GM18508 (cell line): ENCODE data around the gene COA1.
"Not testable (repeated sequence)": the region's sequence is repeated elsewhere in the genome, so short reads cannot be mapped to it uniquely, and the experiment has no call there.

Experiments
- ATAC-seq: cut with Tn5 transposase; IDR thresholded peaks from one replicate; pipeline ENCODE4 v1.9.1; 2021; ENCODE audit warnings: moderate number of reproducible peaks; ENCODE audit not compliant: insufficient read depth, unreplicated experiment

The COA1 gene

DNA sequence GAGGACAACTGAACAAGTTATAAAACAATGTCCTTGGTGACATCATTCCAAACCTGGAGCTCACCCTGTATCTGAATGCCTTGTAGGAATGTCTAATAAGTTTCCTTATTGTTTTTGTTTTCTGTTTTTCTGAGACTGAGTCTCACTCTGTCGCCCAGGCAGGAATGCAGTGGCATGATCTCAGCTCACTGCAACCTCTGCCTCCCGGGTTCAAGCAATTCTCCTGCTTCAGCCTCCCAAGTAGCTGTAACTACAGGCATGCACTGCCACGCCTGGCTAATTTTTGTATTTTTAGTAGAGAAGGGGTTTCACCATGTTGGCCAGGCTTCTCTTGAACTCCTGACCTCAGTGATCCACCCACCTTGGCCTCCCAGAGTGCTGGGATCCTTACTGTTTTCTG is 2.2 kb upstream of the COA1 start:
- ATAC-seq = not testable (repeated sequence)

GRCh38 chr7:43729924-43730248 is 563 bp upstream of the COA1 start:
- no peak for ATAC-seq

DNA sequence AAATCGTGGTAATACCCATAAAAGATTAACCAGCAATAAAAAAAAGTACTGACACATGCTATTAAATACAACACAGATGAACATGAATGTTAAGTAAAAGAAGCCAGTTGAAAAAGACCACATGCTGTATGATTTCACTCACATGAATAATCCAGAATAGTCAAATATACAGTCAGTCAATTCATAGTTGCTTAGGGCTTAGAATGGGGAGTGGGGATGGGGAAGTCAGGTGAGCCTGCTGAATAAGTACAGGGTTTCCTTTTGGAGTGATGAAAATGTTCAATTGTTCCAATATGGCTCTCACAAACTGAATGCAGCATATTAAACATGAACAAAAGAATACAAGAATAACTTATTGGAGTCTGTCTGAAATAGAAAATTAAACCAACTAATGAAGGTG is 1.8 kb downstream of the COA1 start:
- no peak for ATAC-seq

DNA sequence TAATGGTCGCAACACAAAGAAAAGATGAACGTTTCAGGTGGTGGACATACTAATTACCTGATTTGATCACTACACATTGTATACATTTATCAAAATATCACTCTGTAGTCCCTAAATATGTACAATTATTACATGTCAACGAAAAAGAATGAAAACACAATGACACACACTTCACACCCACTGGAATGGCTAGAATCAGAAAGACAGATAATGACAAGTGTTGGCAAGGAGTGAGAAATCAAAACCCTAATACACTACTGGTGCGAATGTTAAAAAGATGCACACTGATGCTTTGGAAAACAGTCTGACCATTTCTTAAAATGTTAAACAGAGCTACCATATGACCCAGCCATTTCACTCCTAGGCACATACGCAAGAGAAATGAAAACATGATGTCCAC is 2.3 kb downstream of the COA1 start:
- no peak for ATAC-seq

DNA sequence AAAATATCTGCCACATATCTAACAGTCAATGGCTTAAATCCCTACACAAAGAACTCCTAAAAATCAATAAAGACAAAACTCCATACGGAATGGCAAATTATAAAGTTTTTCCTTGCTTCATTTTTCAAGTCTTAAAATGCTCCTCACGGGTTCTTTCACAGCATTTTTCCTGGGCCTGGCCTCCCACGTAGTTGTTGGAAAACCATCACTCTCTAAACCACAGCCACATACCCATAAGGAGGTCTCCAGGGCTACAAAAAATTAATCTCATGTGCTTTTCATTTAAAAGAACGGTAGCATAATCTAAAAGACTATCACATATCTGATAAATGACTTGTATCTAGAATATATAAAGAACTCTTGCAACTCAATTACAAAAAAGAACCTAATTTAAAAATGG is 2.9 kb downstream of the COA1 start:
- ATAC-seq = no peak

DNA sequence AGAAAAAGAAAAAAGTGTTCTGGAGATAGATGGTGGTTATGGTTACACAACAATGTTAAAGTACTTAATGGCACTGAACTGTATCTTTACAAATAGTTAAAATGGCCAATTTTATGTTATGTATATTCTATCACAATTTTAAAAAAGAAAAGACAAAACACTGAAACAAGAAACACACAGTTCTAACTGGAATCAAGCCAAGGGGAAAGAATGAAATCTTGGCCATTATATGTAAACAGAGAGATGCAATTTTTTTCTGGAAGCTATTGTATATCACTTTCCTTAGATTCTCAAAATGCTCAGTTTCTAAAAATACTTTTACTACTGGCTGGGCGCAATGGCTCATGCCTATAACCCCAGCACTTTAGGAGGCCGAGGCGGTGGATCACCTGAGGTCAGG is 4.1 kb downstream of the COA1 start:
- ATAC-seq = no peak

DNA sequence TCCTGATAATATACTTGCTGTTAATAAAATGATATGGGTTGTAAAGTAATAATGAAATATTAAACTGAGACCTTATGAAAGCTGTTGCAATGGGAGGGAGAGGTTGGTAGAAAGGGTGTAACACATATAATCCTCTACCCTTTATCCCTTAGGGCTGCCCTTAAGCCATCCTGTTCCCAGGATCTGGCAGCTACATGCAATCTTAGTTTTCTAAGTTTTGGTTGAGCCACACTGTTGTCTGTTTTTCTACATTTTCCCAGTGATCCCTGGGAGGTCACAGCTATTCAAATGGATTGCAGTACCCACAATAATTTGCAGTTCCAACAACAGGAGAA is 6.3 kb downstream of the COA1 start:
- ATAC-seq = no peak

DNA sequence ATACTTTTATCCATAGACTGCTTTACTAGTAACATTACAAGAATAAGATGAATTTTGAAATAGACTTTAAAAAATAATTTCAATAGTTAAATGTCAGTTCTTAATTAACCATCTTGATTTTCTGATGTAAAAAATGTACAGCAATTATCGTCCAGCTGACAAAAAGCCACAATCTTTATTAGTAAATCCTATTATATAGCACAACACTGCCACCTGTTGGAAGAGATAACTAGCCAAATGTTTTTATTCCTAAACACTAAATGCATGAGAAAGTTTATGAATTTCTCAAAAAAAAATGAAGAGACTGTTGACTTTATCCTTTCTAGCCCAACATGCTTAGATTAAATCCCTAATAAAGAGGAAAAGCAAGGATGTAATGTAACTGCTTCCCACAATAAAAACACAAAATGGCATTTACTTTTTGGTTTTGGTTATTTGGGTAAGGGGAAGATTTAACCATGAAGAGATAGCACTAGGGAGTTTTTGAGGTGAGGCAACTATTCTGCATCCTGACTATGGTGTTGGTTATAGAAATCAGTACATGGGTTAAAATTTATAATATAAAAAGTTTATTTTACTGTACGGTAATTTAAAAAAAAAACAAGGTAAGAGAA is 8.0 kb downstream of the COA1 start:
- ATAC-seq = no peak

DNA sequence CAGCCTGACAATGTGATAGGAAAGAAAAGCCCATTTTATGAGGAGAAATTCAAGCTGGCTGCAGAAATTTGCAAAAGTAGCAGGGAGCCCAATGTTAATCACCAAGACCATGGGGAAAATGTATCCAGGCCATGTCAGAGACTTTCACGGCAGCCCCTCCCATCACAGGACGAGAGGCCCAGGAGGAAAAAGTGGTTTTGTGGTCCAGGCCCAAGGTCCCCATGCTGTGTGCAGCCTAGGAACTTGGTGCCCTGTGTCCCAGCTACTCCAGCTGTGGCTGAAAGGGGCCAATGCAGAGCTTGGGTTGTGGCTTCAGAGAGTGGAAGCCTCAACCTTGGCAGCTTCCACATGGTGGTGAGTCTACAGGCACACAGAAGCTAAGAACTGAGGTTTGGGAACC is 12.7 kb downstream of the COA1 start:
- ATAC-seq = no peak

DNA sequence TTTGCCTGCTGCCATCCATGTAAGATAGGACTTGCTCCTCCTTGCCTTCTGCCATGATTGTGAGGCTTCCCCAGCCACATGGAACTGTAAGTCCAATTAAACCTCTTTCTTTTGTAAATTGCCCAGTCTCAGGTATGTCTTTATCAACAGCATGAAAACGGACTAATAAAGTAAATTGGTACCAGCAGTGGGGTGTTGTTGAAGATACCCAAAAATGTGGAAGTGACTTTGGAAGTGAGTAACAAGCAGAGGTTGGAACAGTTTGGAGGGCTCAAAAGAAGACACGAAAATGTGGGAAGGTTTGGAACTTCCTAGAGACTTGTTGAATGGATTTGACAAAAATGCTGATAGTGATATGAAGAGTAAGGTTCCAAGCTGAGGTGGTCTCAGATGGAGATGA is 13.4 kb downstream of the COA1 start:
- not testable (repeated sequence) for ATAC-seq

GRCh38 chr7:43711503-43711902 is 17.8 kb downstream of the COA1 start:
- no peak for ATAC-seq

- not testable (repeated sequence) for ATAC-seq
These were observed 21.3 kb downstream of the COA1 start for GRCh38 chr7:43708055-43708454.

DNA sequence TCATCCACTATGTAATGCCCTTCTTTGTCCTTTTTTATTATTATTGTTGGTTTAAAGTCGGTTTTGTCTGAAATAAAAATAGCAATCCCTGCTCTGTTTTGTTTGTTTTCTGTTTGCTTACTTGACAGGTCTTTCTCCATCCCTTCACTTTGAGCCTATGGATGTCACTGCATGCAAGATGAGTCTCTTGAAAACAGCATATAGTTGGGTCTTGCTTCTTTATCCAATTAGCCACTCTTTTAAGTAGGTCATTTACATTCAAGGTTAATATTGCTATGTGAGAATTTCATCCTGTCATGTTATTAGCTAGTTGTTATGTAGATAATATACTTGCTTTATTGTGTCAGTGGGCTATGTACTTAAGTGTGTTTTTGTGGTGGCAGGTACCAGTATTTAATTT is 25.8 kb downstream of the COA1 start:
- no peak for ATAC-seq

DNA sequence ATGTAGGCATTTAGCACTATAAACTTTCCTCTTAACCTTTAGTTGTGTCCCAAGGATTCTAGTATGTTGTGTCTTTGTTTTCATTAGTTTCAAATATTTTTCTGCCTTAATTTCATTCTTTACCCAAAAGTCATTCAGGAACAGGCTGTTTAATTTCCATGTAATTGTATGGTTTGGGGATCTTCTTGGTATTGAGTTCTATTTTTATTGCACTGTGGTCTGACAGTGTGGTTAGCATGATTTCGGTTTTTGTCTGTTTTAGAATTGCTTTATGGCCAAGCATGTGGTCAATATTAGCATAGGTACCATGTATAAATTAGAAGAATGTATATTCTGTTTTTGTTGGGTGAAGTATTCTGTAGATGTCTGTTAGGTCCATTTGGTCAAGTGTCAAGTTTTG is 26.3 kb downstream of the COA1 start:
- no peak for ATAC-seq

DNA sequence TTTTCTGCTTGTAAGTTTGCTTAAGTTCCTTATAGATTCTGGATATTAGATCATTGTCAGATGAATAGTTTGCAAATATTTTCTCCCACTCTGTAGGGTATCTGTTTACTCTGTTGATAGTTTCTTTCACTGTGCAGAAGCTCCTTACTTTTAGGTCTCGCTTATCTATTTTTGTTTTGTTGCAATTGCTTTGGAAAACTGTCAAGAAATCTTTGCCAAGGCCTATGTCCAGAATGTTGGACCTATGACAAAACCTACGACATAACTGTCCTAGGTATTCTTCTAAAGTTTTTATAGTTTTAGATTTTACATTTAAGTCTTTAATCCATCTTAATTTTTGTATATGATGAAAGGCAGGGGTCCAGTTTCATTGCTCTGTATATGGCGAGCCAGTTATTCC is 27.4 kb downstream of the COA1 start:
- ATAC-seq = no peak

- no peak for ATAC-seq
These were observed 27.8 kb downstream of the COA1 start for GRCh38 chr7:43701500-43701854.

DNA sequence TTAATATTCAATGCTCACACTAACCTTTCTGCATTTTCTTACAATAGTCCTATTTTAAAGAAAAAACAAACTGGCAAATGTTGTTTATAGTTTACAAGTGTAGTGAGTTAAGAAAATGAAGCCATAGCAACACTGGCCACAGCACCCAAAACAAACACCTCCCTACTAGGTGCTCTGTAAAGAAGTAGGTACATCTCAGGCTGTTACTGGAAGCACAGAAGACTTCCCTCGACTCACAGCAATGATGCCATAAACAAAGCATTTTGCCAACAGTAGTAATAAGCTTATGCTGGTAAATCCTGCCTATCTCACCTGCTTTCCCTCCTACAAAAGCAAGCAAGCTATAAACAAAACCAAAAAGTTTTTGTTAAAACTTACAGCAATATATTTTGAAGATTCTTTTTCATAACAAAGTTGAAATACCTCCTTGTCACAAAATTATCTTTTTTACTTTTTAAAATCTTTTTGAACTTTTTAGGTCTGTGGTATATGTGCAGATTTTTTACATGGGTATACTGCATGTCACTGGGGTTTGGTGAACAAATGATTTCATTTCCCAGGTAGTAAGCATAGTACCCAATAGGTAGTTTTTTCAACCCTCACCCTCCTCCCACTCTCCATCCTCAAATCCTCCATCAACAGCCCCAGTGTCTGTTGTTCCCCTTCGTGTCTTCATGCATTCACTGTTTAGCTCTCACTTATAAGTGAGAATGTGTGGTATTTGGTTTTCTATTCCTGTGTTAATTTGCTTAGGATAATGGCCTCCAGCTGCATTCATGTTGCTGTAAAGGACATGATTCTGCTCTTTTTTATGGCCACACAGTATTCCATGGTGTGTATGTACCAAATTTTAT is 28.4 kb downstream of the COA1 start:
- ATAC-seq = no peak

GRCh38 chr7:43700059-43700501 is 29.2 kb downstream of the COA1 start:
- ATAC-seq = no peak

GRCh38 chr7:43698460-43699255 is 30.7 kb downstream of the COA1 start:
- no peak for ATAC-seq

- ATAC-seq = no peak
These were observed 31.6 kb downstream of the COA1 start for GRCh38 chr7:43697690-43698089.

GRCh38 chr7:43695365-43695764 is 34.0 kb downstream of the COA1 start:
- no peak for ATAC-seq

DNA sequence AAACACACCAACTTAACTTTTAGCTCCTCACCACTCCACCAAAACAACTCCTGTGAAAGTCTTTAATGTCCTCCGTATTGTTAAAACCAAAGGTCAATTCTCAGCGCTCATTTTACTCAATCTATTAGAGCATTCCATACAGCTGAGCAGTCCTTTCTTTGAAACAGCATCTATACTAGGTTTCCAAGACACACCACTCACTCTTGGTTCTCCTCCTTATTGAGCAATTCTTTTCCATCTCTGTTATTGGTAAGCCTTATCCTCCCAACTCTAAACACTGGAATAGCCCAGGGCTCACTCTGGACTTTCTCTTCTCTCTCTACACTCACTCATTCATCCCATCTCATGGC is 34.9 kb downstream of the COA1 start:
- ATAC-seq = no peak
